NB4 (cell line): ENCODE measurements around the gene MOGAT3.

Experiments used
- DNase-seq: peaks from one replicate; pipeline ENCODE4 v3.0.0; 2010; ENCODE audit warnings: low read depth
- H3K4me3 ChIP-seq: one replicate; pipeline ENCODE4 v1.5.1; 2011; ENCODE audit warnings: mild to moderate bottlenecking, low read depth, low read length, moderate library complexity
- MYC ChIP-seq: IDR thresholded peaks from 2 replicates; pipeline ENCODE4 v1.6.1; 2011; ENCODE audit warnings: low read depth, low read length
- POLR2A ChIP-seq: IDR thresholded peaks from 2 replicates; pipeline ENCODE4 v1.6.1; 2011; ENCODE audit warnings: mild to moderate bottlenecking; ENCODE audit not compliant: insufficient read length; ENCODE audit errors: extremely low read depth
- TF ChIP-seq, protein P1 (sequence below): IDR thresholded peaks from 2 replicates; pipeline ENCODE4 v1.6.1; 2011; ENCODE audit warnings: low read depth, low read length
- TF ChIP-seq, protein P2 (sequence below): IDR thresholded peaks from one replicate; pipeline ENCODE4 v1.5.1; 2012; ENCODE audit warnings: low read depth, low read length

Gene MOGAT3

DNA sequence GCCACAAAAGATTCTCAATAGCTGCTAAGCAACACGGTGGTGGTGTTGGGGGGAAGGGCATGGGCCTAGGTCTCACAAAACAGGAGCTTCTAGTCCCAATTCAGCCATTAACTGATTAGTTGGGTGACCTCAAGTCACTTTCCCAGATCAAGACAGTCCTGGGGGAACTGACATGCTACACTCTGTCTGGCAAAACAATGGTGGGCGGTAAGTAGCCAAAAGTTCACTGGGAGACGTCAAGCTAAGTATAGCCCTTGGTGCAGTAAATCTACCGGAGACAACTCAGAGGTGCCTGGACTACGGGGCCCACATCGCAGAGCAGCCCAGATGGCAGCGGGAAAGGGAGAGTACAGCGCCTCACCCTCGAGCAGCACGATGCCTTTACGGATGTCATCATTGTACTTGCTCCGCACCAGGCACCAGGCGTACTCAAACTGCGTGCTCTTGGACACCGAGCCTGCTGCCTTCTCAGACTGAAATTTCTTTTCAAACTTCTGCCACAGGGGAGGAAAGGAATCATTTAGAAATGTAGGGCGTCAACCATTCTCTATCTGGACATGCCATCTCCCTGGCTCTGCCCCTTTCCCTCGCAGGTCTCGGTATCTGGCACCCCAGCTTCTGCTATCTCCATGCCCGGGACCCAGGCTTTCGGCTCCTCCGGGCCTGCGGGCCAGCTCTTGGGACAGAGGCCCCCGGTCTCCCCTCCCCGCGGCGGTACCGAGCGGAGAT, 43.0 kb upstream of the MOGAT3 start:
- DNase-seq = no peak
- H3K4me3 ChIP-seq = peak overlapping the region; percentile 100
- TF ChIP-seq, protein P1, sequence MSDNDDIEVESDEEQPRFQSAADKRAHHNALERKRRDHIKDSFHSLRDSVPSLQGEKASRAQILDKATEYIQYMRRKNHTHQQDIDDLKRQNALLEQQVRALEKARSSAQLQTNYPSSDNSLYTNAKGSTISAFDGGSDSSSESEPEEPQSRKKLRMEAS = no peak
- no peak for TF ChIP-seq POLR2A
- TF ChIP-seq MYC = no peak
- TF ChIP-seq, protein P2, sequence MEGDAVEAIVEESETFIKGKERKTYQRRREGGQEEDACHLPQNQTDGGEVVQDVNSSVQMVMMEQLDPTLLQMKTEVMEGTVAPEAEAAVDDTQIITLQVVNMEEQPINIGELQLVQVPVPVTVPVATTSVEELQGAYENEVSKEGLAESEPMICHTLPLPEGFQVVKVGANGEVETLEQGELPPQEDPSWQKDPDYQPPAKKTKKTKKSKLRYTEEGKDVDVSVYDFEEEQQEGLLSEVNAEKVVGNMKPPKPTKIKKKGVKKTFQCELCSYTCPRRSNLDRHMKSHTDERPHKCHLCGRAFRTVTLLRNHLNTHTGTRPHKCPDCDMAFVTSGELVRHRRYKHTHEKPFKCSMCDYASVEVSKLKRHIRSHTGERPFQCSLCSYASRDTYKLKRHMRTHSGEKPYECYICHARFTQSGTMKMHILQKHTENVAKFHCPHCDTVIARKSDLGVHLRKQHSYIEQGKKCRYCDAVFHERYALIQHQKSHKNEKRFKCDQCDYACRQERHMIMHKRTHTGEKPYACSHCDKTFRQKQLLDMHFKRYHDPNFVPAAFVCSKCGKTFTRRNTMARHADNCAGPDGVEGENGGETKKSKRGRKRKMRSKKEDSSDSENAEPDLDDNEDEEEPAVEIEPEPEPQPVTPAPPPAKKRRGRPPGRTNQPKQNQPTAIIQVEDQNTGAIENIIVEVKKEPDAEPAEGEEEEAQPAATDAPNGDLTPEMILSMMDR = no peak

DNA sequence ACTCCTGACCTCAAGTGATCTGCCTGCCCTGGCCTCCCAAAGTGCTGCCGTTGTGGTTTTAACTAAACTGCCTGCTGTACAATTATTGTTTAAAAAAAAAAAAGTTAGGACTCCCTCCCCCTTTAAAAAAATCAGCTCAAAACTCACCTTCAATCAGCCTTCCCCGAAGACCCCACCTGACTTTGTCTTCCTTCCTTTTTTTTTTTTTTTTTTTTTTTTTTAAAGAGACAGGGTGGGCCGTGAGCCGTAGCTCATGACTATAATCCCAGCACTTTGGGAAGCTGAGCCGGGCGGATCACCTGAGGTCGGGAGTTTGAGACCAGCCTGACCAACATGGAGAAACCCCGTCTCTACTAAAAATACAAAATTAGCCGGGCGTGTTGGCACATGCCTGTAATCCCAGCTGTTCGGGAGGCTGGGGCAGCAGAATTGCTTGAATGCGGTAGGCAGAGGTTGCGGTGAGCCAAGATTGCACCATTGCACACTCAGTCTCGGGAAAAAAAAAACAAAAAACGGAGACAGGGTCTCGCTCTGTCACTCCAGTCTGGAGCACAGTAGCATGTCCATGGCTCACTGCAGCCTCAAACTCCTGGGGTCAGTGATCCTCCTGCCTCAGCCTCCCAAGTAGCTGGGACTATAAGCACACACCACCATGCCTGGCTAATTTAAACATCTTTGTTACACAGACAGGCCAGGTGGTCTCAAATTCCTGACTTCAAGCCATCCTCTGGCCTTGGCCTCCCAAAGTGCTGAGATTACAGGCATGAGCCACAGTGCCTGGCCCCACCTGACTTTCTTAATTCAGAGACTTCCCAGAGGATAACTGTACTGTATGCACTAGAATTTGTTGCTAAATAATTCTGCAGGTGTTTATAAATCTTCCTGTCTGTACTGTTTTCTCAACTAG, 40.9 kb upstream of the MOGAT3 start:
- DNase-seq = peak; percentile 70
- no peak overlapping the region for H3K4me3 ChIP-seq

DNA sequence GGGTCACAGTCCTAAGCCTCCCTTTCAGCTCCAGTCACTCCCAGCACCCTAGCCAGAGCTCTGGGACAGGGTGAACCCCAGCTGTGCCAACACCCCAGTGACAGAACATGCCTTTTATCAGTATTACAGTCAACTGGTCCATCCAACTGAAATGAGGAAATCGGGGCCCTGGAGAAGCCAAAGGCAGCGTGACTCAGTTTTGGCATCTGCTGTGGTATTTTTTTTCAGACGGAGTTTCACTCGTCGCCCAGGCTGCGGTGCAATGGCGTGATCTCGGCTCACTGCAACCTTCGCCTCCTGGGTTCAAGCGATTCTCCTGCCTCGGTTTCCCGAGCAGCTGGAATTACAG, 40.2 kb upstream of the MOGAT3 start:
- DNase-seq = peak; percentile 73
- H3K4me3 ChIP-seq = no peak overlapping the region
- TF ChIP-seq, protein P2 = no peak
- no peak for TF ChIP-seq MYC
- no peak for TF ChIP-seq POLR2A
- TF ChIP-seq, protein P1 = no peak

More for the DNA sequence above, 40.9 kb upstream of the MOGAT3 start:
- TF ChIP-seq, protein P2 = no peak
- TF ChIP-seq MYC (no peak), POLR2A (no peak)
- TF ChIP-seq, protein P1 = no peak

DNA sequence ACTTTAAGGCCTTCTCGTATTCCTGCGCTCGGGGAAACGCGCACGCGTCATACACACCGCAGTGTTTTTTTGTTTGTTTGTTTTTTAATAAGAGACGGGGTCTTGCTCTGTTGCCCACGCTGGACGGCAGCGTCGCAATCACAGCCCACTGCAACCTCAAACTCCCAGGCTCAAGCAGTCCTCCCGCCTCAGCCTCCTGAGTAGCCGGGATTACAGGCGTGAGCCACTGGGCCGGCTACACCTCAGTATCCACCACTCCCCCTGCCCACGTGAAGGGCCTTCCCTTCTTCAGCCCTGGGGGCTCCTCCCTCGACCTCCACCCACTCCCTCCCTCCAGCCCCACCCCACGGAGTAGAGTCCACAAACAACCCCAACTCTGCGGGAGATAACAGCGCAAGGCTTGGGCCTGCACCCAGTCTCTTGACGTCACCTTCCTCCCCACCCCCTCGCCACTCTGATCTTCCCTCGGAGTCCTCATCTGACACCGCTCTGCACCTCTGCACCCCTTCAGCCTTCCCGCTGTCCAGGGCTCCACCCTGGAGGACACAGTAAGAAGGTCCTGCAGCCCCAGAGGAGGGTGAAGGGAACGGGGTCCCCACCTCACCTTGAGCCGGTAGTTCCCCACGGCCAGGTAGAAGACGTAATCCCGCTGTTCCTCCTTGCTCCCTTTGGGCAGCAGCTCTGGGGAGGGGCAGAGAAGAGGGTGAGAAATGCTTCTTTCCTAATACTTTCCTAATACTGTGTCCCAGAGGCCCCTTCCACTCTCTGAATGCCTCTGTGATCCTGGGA, 39.6 kb upstream of the MOGAT3 start:
- TF ChIP-seq, protein P2 = no peak
- TF ChIP-seq, protein P1 = no peak
- TF ChIP-seq MYC (no peak), POLR2A (no peak)
- no peak overlapping the region for H3K4me3 ChIP-seq
- DNase-seq = no peak

DNA sequence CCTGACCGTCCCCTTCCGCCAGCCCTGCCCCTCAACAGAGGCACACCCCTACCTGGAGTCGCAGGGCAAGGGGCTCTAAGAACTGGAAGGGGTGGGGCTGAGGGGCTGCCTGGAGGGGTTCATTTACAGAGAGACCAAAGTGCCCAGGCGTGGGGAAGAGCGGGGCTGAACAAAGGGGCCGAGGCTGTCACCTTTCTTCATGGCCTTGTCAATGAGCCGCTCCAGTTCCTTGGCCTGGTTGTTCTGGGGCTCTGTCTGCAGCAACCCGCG, 39.0 kb upstream of the MOGAT3 start:
- TF ChIP-seq MYC (no peak), POLR2A (no peak)
- TF ChIP-seq, protein P2 = no peak
- TF ChIP-seq, protein P1 = no peak
- H3K4me3 ChIP-seq = no peak overlapping the region
- no peak for DNase-seq
